Measurements from ENCODE around the gene S100A3.

DNA sequence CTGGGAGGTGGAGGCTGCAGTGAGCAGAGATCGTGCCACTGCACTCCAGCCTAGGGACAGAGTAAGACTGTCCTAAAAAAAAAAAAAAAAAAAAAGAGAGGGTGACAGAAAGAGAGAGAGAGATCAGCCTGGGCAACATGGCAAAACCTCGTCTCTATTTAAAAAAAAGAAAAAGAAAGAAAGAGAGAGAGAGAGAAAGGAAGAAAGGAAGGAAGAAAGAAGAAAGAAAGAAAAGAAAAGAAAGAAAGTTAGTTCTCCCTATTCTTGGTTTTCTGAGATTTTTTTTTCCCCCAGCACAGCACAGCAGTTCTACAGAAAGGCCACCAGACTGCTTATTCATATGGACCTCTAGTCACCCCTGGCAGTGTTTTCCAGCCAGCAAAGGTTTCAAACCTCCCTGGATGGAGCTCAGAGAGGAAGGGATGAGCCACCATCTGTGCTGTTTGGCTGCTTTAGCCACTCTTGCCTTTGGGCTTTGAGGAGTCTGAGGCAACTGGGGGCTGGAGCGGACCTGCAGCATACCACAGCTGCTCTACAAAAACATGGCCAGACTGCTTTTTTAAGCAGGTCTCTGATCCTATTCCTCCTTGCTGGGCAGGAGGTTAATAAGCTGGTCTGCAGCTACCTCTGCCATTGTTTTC lies 23.9 kb downstream of the S100A3 start:
- TF ChIP-seq EZH2 (IDR thresholded peaks at IDR 0.05) (no peak), POLR2AphosphoS5 (IDR thresholded peaks at IDR 0.05; ENCODE audit: borderline replicate concordance, low read depth, low read length) (no peak), FOXP2 (optimal IDR thresholded peaks at IDR 0.05; ENCODE audit: control extremely low read depth, extremely low read length, insufficient read depth) (no peak)
